Measurements from ENCODE around the gene OR6C76. TPM values are rescaled to one million over a fixed set of nuclear protein-coding genes. Genes with fewer than 3 reads are reported as not detected.
"Not testable (repeated sequence)": the region's sequence is repeated elsewhere in the genome, so short reads cannot be mapped to it uniquely, and the experiment has no call there.

OR6C76 gene
- not detected for total RNA-seq
- long read RNA-seq: 0 reads

- DNase-seq (no peak), ATAC-seq (no peak)
- intact Hi-C loops (cut with micrococcal nuclease): no loop called here
Observed at GRCh38 chr12:55425954-55426353, at the start of gene OR6C76. Gene OR6C76 (plus strand): TSS chr12:55426254. CDS start chr12:55426254, 0 bp downstream.

DNA sequence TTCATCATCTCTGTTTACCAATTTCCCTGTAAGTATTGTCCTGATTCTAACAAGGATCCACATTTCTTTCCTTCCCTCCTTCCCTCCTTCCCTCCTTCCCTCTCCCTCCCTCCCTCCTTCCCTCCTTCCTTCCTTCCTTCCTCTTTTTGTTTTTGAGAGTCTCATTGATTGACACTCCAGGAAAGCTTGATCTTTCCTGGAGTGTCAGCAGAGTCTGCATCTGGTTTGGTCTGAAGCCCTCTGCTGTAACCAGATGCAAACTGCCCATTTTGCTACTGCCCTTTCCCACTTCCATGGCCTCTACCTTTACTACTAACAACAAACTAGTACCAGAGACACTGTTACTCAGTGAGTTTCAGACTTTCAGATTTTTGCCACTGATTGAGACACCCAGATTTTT lies 40.2 kb upstream of the OR6C76 start:
- intact Hi-C loops (cut with micrococcal nuclease): no loop called here
- no peak for ATAC-seq

GRCh38 chr12:55392032-55392795 lies 33.8 kb upstream of the OR6C76 start:
- intact Hi-C loops (cut with micrococcal nuclease): no loop called here
- no peak for ATAC-seq
- DNase-seq: no peak

More for the DNA sequence above, 40.2 kb upstream of the OR6C76 start:
- DNase-seq: no peak

- DNase-seq (no peak), ATAC-seq (no peak)
- intact Hi-C loops (cut with micrococcal nuclease): no loop called here
Observed at GRCh38 chr12:55396326-55396725, 29.7 kb upstream of the OR6C76 start.

DNA sequence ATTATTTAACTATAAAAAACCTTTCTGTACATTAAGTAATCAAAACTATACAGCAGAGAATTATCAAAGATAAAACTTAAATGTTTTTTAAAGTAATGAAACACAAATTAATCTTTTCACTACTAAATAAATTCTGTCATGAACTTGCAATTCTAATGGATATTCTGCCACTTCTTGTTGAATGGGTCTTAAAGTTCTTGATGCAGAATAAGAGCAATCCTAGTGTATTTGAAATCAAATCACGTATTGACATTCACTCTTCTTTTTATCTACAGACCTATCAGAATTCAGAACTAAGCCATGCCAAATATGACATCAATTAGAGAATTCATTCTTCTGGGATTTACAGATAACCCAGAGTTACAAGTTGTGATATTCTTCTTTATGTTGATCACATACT lies 25.8 kb upstream of the OR6C76 start, which contains the start of gene OR6C65:
TSS of gene OR6C65 (plus strand) at position 301 of the 400 bp plus-strand sequence. CDS start at position 301, 0 bp downstream.
- intact Hi-C loops (cut with micrococcal nuclease): no loop called here
- no peak for DNase-seq
- no peak for ATAC-seq

- ATAC-seq (no peak), DNase-seq (no peak)
- intact Hi-C loops (cut with micrococcal nuclease): no loop called here
Observed at GRCh38 chr12:55407866-55408265, 18.2 kb upstream of the OR6C76 start.

- DNase-seq; ATAC-seq; intact Hi-C loops (cut with micrococcal nuclease): not testable (repeated sequence)
Observed at GRCh38 chr12:55409133-55409532, 16.9 kb upstream of the OR6C76 start.

GRCh38 chr12:55412138-55412537 lies 13.9 kb upstream of the OR6C76 start:
- intact Hi-C loops (cut with micrococcal nuclease); DNase-seq; ATAC-seq: not testable (repeated sequence)

- ATAC-seq; intact Hi-C loops (cut with micrococcal nuclease); DNase-seq: not testable (repeated sequence)
Observed at GRCh38 chr12:55413498-55414388, 12.3 kb upstream of the OR6C76 start.

DNA sequence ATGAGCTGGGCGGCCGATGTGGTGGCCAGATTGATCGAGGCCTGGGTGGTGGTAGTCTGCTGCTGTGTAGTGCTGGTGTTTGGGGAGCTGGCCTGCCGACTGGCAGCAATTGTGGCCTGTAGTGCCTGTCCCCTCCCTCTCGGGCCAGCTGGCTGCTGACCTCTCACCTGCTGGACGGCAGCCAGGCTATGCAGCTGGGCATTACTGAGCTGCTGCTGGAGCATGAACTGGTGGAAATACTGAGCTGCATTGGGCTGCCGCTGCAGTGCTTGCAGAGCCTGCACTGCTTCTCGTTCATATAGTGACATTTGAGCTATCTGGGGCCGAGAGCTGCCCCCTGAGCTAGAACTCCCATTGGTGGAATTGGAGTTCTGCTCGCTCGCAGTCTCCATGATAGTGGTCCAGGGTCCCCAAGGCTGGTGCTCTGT lies 11.6 kb upstream of the OR6C76 start:
- DNase-seq; ATAC-seq; intact Hi-C loops (cut with micrococcal nuclease): not testable (repeated sequence)

- peak; percentile 72 for ATAC-seq
- intact Hi-C loops (cut with micrococcal nuclease); DNase-seq: not testable (repeated sequence)
Observed at GRCh38 chr12:55414889-55415288, 11.2 kb upstream of the OR6C76 start.

- no peak for ATAC-seq
- no peak for DNase-seq
- intact Hi-C loops (cut with micrococcal nuclease): no loop called here
Observed at GRCh38 chr12:55416961-55417360, 9.1 kb upstream of the OR6C76 start.

- DNase-seq: no peak
- no peak for ATAC-seq
- intact Hi-C loops (cut with micrococcal nuclease): no loop called here
Observed at GRCh38 chr12:55420307-55420962, 5.6 kb upstream of the OR6C76 start.

- DNase-seq: no peak
- no peak for ATAC-seq
- intact Hi-C loops (cut with micrococcal nuclease): no loop called here
Observed at GRCh38 chr12:55428331-55429243, 2.5 kb downstream of the OR6C76 start.

GRCh38 chr12:55441233-55441632 lies 15.2 kb downstream of the OR6C76 start:
- ATAC-seq; intact Hi-C loops (cut with micrococcal nuclease); DNase-seq: not testable (repeated sequence)

DNA sequence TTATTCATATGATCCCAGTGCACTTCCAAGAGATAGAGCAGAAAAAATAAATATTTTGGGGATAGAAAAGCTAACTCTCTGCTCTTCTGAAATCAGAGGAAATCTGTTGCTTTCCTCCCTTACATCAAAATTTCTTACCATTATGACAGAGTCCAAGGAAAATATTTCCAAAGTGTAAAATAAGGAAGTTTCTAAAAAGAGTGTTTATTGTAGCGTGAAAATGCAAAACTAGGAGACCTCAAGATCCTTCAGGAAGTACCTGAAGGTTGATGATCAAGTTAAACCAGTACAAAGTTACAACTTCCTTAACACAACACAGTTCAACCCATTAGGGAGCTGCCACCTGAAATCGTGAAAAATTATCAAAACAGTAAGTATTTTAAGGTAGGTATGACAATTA lies 17.7 kb downstream of the OR6C76 start, which contains the start of gene OR6C2:
TSS of gene OR6C2 (plus strand) at position 301 of the 400 bp plus-strand sequence. CDS start 8,138 bp downstream, outside the sequence.
- no peak for ATAC-seq
- DNase-seq: no peak
- intact Hi-C loops (cut with micrococcal nuclease): no loop called here

DNA sequence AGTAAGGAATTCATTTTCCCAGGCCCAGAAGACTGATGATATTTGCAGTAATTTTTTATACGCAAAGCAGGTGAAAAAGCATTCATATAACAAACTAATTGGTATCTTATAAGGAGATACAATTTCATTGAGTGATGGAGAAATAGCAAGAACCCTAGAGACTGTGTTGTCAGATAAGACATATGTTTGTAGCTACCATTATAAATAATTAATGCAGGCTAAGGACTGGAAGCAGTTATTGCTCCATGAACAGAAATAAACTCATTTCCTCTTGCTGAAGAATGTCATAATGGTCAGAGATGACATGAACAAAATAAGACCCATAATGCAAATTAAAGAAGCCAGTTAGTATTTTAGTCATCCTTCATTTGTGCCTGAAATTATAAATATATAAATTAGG lies 19.3 kb downstream of the OR6C76 start:
- no peak for ATAC-seq
- intact Hi-C loops (cut with micrococcal nuclease): no loop called here
- no peak for DNase-seq

- intact Hi-C loops (cut with micrococcal nuclease): no loop called here
- ATAC-seq (no peak), DNase-seq (no peak)
Observed at GRCh38 chr12:55446326-55446725, 20.3 kb downstream of the OR6C76 start.
